Ovary (tissue), 9 donors: ENCODE measurements around the gene SGPL1. TPM values are rescaled to one million over a fixed set of nuclear protein-coding genes. Genes with fewer than 3 reads are reported as not detected.

Experiments
- DNase-seq, 5 donors: peaks; one replicate each; pipeline ENCODE4 v3.0.0-alpha.2; 2019 to 2020
- H3K27ac ChIP-seq, 2 donors: fragments of 200-600 bp; one replicate each; pipeline versions ENCODE4 v1.5.1 to v1.8.0; 2019 to 2022
- H3K27me3 ChIP-seq: fragments of 200-600 bp; one replicate; pipeline ENCODE4 v1.8.0; 2022
- H3K36me3 ChIP-seq: fragments of 200-600 bp; sonication (generic); one replicate; pipeline ENCODE4 v1.5.1; 2019
- H3K4me1 ChIP-seq: one replicate; pipeline ENCODE4 v1.8.1; 2013; ENCODE audit warnings: mild to moderate bottlenecking, moderate library complexity; ENCODE audit not compliant: insufficient read depth
- H3K4me3 ChIP-seq: fragments of 200-600 bp; sonication (generic); one replicate; pipeline ENCODE4 v1.5.1; 2017
- H3K9me3 ChIP-seq, 2 donors: fragments of 200-600 bp in 1 of 2; sonication (generic) in 1 of 2; one replicate each; pipeline versions ENCODE4 v1.5.1 to v1.8.1; 2013 to 2019; ENCODE audit warnings: mild to moderate bottlenecking in 1 of 2, moderate library complexity in 1 of 2
- EP300 ChIP-seq: sonication (generic); formaldehyde crosslinking; IDR thresholded peaks from one replicate; pipeline ENCODE4 v1.6.1; 2017; ENCODE audit warnings: antibody characterized with exemption
- POLR2A ChIP-seq: fragments of 450-650 bp; IDR thresholded peaks from one replicate; pipeline ENCODE4 v1.6.1; 2017; ENCODE audit warnings: antibody characterized with exemption, mild to moderate bottlenecking, moderate library complexity
- WGBS, 3 donors: extraction: QIAGEN DNeasy Blood & Tissue Kit in 1 of 3; methylation state at CpG; one replicate each; pipeline versions ENCODE4 v1.1.5 to v1.1.7; 2013 to 2017; 5-methylcytosine and 5-hydroxymethylcytosine counted together
- intact Hi-C, 4 donors: fragments of 100-400 bp; cut with DNase I; formaldehyde crosslinking; loops; one replicate each; pipeline versions ENCODE4 v1.11.0 to v1.15.1; 2022 to 2023
- polyA plus RNA-seq, 2 donors: library from polyadenylated mRNA; stranded (reverse); fragments of 200-250 nt in 1 of 2; fragments of 350-450 nt in 1 of 2; fragmentation: Illumina TruSeq in 1 of 2; extraction: RNeasy Lipid Tissue Mini Kit (QIAGEN cat#74804) in 1 of 2; gene quantifications; one replicate each; pipeline ENCODE4 v1.2.3, GENCODE V29; 2013 to 2014
- total RNA-seq, 7 donors: library from RNA; depleted of rRNA in 2 of 7; stranded (reverse); fragments of >200 nt in 2 of 7; fragmentation: NEBNext Ultra II Directional in 3 of 7; extraction: Animal tissue kit (Norgen Biotek cat#: 25700) in 3 of 7; gene quantifications; one replicate each; pipeline versions ENCODE4 v1.1.0 to v1.2.4, GENCODE V29; 2016 to 2023
- TF ChIP-seq, protein P1 (sequence below), 3 donors: fragments of 450-650 bp in 2 of 3; fragments of 200-600 bp in 1 of 3; IDR thresholded peaks; one replicate each; pipeline versions ENCODE4 v1.5.1 to v1.8.0; 2016 to 2022; ENCODE audit warnings: antibody characterized with exemption in 3 of 3, mild to moderate bottlenecking in 1 of 3
- donor health status: DM: no; HTN: no; CAD: no; lungs with moderate emphysema.
- donor health status: DM: no; HTN: no; CAD: no.
- donor health status: Bipolar disorder and iron deficiency.
- donor health status: DM: yes; HTN: yes; CAD: no.
- donor health status: DM: no; HTN: no; CAD: no.
- donor health status: DM: yes; HTN: yes; CAD: no.

SGPL1 gene
- total and polyA plus RNA-seq, 9 donors: 8.0 to 52.6 (median 30.8) TPM

DNA sequence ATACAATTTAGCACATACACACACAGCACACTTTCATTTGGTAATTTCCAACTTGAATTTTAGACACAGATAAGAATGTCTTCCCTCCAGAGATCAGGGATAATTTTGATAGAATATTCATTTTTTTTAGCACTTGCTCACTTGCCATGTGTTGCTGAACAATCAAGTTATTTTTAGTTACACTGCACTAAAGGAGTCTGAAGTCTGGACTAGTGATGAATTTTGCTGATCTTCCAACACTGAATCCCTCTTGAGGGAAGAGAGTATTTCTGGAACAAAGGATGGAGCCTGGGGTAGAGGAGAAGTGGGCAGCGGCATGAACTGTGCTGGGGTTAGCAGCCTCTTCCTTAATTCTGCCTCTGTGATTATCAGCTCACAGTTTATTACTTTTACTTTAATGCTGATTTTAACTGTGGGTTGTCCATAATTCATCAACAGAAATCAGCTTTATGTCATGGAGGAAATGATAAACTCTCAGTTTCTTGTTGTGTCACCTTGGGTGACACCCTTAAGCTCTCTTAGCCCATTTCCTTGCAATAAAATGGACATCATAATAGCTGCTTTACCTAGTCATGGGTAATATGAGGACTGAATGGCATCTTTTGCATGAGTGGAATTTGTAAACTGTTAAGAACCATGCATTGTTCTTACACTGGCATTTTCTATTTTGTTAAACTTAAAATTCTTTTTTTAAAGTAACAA lies 32.1 kb downstream of the SGPL1 start:
- Histone ChIP-seq H3K4me1 (peaks cover 5% of the 10 kb centered on the region), H3K9me3 (no peaks in the 10 kb centered on the region), H3K4me3 (no peak overlapping the region), H3K27ac (no peak overlapping the region), H3K27me3 (no peaks in the 10 kb centered on the region), H3K36me3 (no peaks in the 10 kb centered on the region)
- intact Hi-C loops: no loop called here
- no peak for TF ChIP-seq POLR2A
- no peak for TF ChIP-seq EP300
- TF ChIP-seq, protein P1, sequence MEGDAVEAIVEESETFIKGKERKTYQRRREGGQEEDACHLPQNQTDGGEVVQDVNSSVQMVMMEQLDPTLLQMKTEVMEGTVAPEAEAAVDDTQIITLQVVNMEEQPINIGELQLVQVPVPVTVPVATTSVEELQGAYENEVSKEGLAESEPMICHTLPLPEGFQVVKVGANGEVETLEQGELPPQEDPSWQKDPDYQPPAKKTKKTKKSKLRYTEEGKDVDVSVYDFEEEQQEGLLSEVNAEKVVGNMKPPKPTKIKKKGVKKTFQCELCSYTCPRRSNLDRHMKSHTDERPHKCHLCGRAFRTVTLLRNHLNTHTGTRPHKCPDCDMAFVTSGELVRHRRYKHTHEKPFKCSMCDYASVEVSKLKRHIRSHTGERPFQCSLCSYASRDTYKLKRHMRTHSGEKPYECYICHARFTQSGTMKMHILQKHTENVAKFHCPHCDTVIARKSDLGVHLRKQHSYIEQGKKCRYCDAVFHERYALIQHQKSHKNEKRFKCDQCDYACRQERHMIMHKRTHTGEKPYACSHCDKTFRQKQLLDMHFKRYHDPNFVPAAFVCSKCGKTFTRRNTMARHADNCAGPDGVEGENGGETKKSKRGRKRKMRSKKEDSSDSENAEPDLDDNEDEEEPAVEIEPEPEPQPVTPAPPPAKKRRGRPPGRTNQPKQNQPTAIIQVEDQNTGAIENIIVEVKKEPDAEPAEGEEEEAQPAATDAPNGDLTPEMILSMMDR (IDR thresholded peaks at IDR 0.05): no peak
- WGBS, 3 donors: 56 to 78% (median 78%) methylated on average over 1 of the region's 1 CpG
- DNase-seq: no peak

DNA sequence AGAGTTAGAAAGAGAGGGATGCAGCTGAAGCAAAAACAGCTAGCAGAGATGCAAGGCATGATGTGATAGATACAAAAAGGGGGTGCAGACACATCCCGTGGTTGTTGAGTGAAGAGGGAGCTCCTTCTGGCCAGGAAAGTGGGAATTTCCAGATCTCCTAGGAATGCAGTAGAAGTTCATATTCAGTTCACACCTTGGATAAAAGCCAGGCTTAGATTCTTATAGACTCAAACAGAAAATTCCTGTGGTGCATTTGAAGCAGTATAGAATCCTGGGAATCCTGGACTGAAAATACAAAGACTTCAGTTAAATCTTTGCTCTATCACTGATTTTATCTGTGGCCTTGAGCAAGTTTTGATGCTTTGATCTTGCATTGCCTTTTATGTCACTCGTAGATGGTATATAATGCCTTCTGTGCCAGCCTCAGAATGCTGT lies 33.9 kb downstream of the SGPL1 start:
- H3K36me3 ChIP-seq: no peaks in the 10 kb centered on the region
- 45 to 52% (median 47%) methylated on average over 2 of the region's 2 CpGs for WGBS, 3 donors

DNA sequence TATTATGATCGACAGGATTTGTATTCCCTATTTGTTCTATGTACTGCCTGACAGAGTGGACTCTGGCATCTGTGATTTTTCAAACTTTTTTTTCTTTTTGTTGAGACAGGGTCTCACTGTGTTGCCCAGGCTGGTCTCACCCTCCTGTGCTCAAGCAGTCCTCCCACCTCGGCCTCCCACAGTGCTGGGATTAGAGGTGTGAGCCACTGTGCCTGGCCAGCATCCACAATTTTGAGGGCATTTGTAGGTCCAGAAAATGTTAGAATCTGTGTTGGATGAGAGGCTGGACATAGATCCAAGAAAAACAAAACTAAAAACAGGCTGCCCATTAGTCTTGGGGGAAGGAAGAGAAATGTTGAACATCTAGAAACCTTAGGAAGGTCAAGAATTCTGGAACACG lies 34.3 kb downstream of the SGPL1 start:
- no peak for TF ChIP-seq POLR2A
- TF ChIP-seq, protein P1 (IDR thresholded peaks at IDR 0.05): no peak
- H3K36me3 ChIP-seq: no peaks in the 10 kb centered on the region
- H3K4me3 ChIP-seq: no peak overlapping the region
- no peak for DNase-seq
- H3K4me1 ChIP-seq: peaks cover 2% of the 10 kb centered on the region
- H3K9me3 ChIP-seq: no peaks in the 10 kb centered on the region
- H3K27me3 ChIP-seq: no peaks in the 10 kb centered on the region
- intact Hi-C loops: no loop called here
- WGBS, 3 donors: 66 to 77% (median 71%) methylated on average over 3 of the region's 3 CpGs
- H3K27ac ChIP-seq: no peak overlapping the region

More for the DNA sequence above, 33.9 kb downstream of the SGPL1 start:
- Histone ChIP-seq H3K4me1 (peaks cover 2% of the 10 kb centered on the region), H3K4me3 (no peak overlapping the region), H3K27ac (no peak overlapping the region), H3K27me3 (no peaks in the 10 kb centered on the region), H3K9me3 (no peaks in the 10 kb centered on the region)
- TF ChIP-seq, protein P1 (IDR thresholded peaks at IDR 0.05): no peak
- TF ChIP-seq POLR2A: no peak
- TF ChIP-seq EP300: no peak
- no peak for DNase-seq
- intact Hi-C loops: no loop called here

DNA sequence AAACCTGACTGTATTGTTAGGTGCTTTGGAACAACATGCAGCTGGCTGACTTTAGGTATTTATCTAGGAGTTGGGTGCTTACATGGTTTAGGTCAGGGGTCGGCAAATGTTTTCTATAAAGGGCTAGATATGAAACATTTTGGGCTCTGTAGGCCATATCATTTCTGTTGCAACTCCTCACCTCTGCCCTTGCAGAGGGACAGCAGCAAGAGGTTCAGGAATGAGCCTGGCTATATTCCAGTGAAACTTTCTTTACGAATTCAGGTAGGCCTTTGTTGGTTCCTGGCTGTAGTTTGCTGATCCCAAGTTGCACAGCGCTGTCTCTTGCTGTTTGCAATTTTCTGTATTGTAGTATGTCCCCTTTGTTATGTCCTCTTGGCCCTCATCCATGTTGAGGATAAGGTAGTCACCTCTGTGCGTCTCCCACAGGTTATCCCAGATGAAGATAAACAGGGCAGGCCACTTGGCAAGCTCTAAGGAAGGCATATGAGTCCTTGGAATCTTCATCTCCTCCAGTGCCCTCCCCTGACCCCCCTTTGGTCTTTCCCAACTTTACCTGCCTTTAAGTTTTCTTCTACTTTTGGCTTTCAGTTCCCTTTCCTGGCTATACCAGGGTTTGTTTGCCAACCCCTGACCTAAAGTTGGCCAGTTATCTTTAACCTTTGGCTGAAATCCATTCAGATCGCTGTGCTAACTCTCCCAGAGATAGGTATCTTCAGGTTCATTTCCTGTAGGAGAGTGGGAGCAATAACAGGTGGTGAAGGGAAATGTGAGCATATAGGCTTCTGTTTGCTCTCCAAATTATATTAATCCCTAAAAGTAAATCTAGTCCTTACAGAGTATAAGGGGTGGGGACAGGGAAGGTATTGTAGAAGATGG lies 36.1 kb downstream of the SGPL1 start:
- intact Hi-C loops: no loop called here
- no peaks in the 10 kb centered on the region for H3K27me3 ChIP-seq
- 85 to 90% (median 86%) methylated on average over 5 of the region's 5 CpGs for WGBS, 3 donors
- H3K4me1 ChIP-seq: peaks cover 2% of the 10 kb centered on the region
- no peak for DNase-seq
- no peak for TF ChIP-seq EP300
- no peak for TF ChIP-seq POLR2A
- TF ChIP-seq, protein P1 (IDR thresholded peaks at IDR 0.05): no peak
- H3K36me3 ChIP-seq: no peaks in the 10 kb centered on the region
- H3K4me3 ChIP-seq: no peak overlapping the region
- H3K9me3 ChIP-seq: no peaks in the 10 kb centered on the region
- no peak overlapping the region for H3K27ac ChIP-seq
